ENCODE data around the gene MAS1L.

DNA sequence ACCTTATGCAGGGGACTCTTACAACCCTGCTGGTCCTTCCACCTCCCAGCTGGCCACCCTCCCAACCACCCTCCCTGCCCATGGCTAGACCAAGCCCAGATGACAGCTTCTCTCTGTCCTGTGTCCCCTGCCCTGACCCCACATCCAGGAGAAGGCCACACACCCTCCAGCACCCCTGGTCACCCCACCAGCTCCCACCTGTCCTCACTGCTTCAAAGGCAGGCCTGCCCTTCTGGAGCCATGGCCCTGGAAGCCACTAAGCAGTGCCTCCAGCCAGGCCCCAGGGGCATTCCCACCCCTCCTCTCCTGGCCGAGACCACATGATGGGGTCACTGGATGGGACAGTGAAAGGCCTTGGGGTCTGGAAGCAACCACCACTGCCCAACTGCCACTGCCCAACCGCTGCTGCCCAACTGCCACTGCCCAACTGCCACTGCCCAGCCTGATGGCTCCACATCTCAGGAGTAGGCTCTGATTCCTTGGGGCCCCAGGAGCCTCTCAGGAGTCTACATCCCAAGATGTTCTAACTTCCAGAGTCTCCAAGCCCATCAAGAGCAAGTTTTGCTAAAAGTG, 41.3 kb upstream of the MAS1L start:
- TF ChIP-seq EZH2 (IDR thresholded peaks at IDR 0.05) (no peak), CBX3 (IDR thresholded peaks at IDR 0.05; ENCODE audit: low read depth) (no peak), YY1 (IDR thresholded peaks at IDR 0.05; ENCODE audit: extremely low read depth, insufficient replicate concordance, low read depth, low read length) (no peak), CEBPB (IDR thresholded peaks at IDR 0.05; ENCODE audit: low read depth) (no peak), POLR2AphosphoS5 (IDR thresholded peaks at IDR 0.05; ENCODE audit: low read depth, low read length) (no peak), ZNF274 (IDR thresholded peaks at IDR 0.05; ENCODE audit: low read depth, low read length) (no peak), POLR2A (IDR thresholded peaks at IDR 0.05; ENCODE audit: borderline replicate concordance, extremely low read depth, insufficient read depth, insufficient read length) (no peak), RAD21 (IDR thresholded peaks at IDR 0.05; ENCODE audit: low read depth) (no peak), JUND (IDR thresholded peaks at IDR 0.05) (no peak), SP1 (IDR thresholded peaks at IDR 0.05; ENCODE audit: low read depth) (no peak)
- TF ChIP-seq, protein P1, sequence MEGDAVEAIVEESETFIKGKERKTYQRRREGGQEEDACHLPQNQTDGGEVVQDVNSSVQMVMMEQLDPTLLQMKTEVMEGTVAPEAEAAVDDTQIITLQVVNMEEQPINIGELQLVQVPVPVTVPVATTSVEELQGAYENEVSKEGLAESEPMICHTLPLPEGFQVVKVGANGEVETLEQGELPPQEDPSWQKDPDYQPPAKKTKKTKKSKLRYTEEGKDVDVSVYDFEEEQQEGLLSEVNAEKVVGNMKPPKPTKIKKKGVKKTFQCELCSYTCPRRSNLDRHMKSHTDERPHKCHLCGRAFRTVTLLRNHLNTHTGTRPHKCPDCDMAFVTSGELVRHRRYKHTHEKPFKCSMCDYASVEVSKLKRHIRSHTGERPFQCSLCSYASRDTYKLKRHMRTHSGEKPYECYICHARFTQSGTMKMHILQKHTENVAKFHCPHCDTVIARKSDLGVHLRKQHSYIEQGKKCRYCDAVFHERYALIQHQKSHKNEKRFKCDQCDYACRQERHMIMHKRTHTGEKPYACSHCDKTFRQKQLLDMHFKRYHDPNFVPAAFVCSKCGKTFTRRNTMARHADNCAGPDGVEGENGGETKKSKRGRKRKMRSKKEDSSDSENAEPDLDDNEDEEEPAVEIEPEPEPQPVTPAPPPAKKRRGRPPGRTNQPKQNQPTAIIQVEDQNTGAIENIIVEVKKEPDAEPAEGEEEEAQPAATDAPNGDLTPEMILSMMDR (IDR thresholded peaks at IDR 0.05 in 2 of 3, conservative IDR thresholded peaks at IDR 0.05 in 1 of 3; ENCODE audit: borderline replicate concordance in 1 of 3, insufficient read depth in 1 of 3, low read depth in 2 of 3, low read length in 2 of 3): no peak
- TF ChIP-seq, protein P2, sequence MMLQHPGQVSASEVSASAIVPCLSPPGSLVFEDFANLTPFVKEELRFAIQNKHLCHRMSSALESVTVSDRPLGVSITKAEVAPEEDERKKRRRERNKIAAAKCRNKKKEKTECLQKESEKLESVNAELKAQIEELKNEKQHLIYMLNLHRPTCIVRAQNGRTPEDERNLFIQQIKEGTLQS (IDR thresholded peaks at IDR 0.05): no peak

Data from HCT116 (cell line).